ENCODE data around the gene UBE3C.

DNA sequence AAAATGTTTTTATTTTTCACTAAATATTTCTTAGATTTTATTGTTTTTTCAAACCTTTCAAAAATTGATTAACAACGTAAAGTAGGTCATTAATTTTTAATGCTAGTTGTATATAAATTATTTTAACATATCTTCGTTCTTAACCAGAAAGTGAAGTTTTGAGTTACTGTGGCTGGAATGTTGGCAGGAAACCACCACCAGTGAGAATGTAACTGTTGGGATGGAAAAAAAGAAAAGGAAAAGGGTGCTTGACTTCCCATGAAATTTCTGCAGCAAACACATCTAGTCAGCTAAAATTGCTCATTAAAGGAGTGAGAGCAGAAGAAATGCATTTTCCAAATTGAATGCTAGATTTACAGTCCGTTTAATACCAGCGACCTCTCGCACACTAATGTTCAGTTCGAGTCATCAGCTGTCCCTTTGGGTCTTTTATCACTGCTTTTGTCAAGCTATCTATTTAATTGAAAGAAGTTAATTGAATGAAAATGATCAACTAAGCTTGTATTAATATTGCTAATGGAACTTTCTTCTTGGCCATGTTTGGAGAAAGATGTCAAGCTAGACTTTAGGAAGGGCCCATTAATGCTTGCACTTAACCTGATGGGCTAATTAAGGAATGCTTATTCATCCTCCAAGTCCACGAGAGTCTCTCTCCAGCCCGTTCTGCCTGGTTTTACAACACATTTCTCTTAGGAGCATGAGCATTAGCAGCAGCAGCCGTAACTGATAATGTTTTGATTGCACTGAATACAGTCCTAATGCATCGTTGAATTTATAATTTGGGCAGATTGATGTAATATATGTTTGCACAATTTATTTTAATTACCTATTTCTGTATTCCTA lies 70.1 kb downstream of the UBE3C start:
- TF ChIP-seq GATA2 (IDR thresholded peaks at IDR 0.05; ENCODE audit: low read depth, low read length) (no peak), GATA3 (IDR thresholded peaks at IDR 0.05; ENCODE audit: low read depth, low read length) (no peak)
